Panc1 (cell line): ENCODE measurements around the gene GALNT14. TPM values are rescaled to one million over a fixed set of nuclear protein-coding genes. Genes with fewer than 3 reads are reported as not detected.

Source experiments
- ATAC-seq: fragments of 200-7000 bp; cut with Tn5 transposase; 2 replicates; pipeline ENCODE4 v1.9.1; 2020; ENCODE audit warnings: mild to moderate bottlenecking, moderate library complexity
- BruUV-seq: library from RNA; stranded (reverse); fragments of 400-500 nt; replicated peaks from 2 replicates; lab custom pipeline; 2021; lab: Mats Ljungman, UMichigan
- CTCF ChIA-PET: fragments of 300-600 bp; sonication (Branson Sonifier 250); formaldehyde crosslinking; loops from one replicate; lab custom pipeline; 2022; ENCODE audit warnings: antibody characterized with exemption; lab: Charles Lee
- POLR2A ChIA-PET: fragments of 300-600 bp; sonication (Branson Sonifier 250); formaldehyde crosslinking; loops from one replicate; lab custom pipeline; 2022; ENCODE audit warnings: antibody characterized with exemption; lab: Charles Lee
- DNase-seq: peaks from one replicate; pipeline ENCODE4 v3.0.0-alpha.2; 2010; ENCODE audit warnings: low read depth, low spot score
- H3K27ac ChIP-seq: 2 replicates; pipeline ENCODE4 v1.5.1; 2011; ENCODE audit warnings: mild to moderate bottlenecking, low read length, inconsistent platforms
- H3K27me3 ChIP-seq: fragments of 200-500 bp; sonication (Bioruptor generic); 2 replicates; pipeline ENCODE4 v1.6.0; 2014; ENCODE audit warnings: low read length, inconsistent platforms; ENCODE audit not compliant: control insufficient read depth, insufficient read depth
- H3K36me3 ChIP-seq: fragments of 200-500 bp; sonication (Bioruptor generic); 2 replicates; pipeline ENCODE4 v1.5.1; 2014; ENCODE audit warnings: inconsistent platforms, mild to moderate bottlenecking, low read length, moderate library complexity; ENCODE audit not compliant: control insufficient read depth, insufficient read depth
- H3K4me1 ChIP-seq: 2 replicates; pipeline ENCODE4 v1.5.1; 2011; ENCODE audit warnings: inconsistent platforms, mild to moderate bottlenecking, low read length, moderate library complexity; ENCODE audit not compliant: control insufficient read depth, insufficient read depth
- H3K4me3 ChIP-seq, 2 experiments: 2 replicates each; pipeline ENCODE4 v1.5.1; 2011 to 2012; ENCODE audit warnings: low read depth in 2 of 2, low read length in 2 of 2, mild to moderate bottlenecking in 2 of 2, inconsistent platforms in 1 of 2, moderate library complexity in 1 of 2
- H3K9me3 ChIP-seq: fragments of 200-500 bp; sonication (Bioruptor generic); 2 replicates; pipeline ENCODE4 v1.5.1; 2014; ENCODE audit warnings: low read depth, mild to moderate bottlenecking, inconsistent platforms, low read length, moderate library complexity; ENCODE audit not compliant: control insufficient read depth, insufficient read depth
- CTCF ChIP-seq: fragments of 450-650 bp; IDR thresholded peaks from 2 replicates; pipeline ENCODE4 v1.5.1; 2017; ENCODE audit warnings: mild to moderate bottlenecking
- POLR2AphosphoS5 ChIP-seq: IDR thresholded peaks from 2 replicates; pipeline ENCODE4 v1.6.1; 2012; ENCODE audit warnings: mild to moderate bottlenecking, low read depth, low read length, moderate library complexity
- SIN3A ChIP-seq: IDR thresholded peaks from 2 replicates; pipeline ENCODE4 v1.6.1; 2012; ENCODE audit warnings: low read depth, mild to moderate bottlenecking, low read length, moderate library complexity, borderline replicate concordance; ENCODE audit not compliant: insufficient read depth
- TCF7L2 ChIP-seq: IDR thresholded peaks from 2 replicates; pipeline ENCODE4 v1.6.1; 2011; ENCODE audit warnings: mild to moderate bottlenecking, low read depth, low read length, inconsistent platforms
- in situ Hi-C: cut with HindIII; loops from 2 replicates; pipeline ENCODE4 v1.10.0; 2016; ENCODE audit warnings: low sequenced_read_pairs, low pct_unique_long_range_greater_than_20kb
- intact Hi-C: fragments of 100-400 bp; cut with micrococcal nuclease; formaldehyde crosslinking; loops from one replicate; pipeline ENCODE4 v1.10.0; 2022; ENCODE audit not compliant: unreplicated experiment
- total RNA-seq: library from RNA; stranded (reverse); gene quantifications from one replicate; pipeline ENCODE4 v1.2.1, GENCODE V29; 2021; ENCODE audit not compliant: unreplicated experiment
- TF ChIP-seq, protein P1 (sequence below), 2 experiments: IDR thresholded peaks; 2 replicates each; pipeline ENCODE4 v1.6.1; 2011 to 2012; ENCODE audit warnings: low read depth in 2 of 2, control low read depth in 1 of 2, low read length in 1 of 2, mild to moderate bottlenecking in 1 of 2, moderate library complexity in 1 of 2; ENCODE audit not compliant: insufficient read depth in 1 of 2

Gene GALNT14
- total RNA-seq, 1 experiment from 2014 or later = 0.67 TPM

DNA sequence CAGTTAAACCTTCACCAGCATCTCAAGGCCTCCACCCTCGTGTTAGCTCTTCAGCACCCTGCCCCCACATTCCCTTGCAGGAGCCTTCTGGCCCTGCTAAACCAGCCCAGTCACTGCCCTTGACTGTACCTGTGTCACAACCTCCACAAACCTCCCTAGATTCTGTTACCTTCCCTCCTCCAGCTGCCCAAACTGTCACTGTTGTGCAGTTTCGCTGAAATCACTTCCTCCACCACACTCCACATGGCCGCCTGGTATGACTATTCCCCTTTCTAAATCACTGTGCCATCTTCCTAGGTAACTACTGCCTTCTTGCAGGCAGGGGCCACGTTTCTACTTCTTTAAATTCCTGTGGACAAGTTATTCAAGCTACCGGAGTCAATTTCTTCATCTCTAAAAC is 160.2 kb downstream of the GALNT14 start:
- CTCF ChIA-PET = no interaction called here
- TF ChIP-seq TCF7L2 = no peak
- TF ChIP-seq, protein P1, sequence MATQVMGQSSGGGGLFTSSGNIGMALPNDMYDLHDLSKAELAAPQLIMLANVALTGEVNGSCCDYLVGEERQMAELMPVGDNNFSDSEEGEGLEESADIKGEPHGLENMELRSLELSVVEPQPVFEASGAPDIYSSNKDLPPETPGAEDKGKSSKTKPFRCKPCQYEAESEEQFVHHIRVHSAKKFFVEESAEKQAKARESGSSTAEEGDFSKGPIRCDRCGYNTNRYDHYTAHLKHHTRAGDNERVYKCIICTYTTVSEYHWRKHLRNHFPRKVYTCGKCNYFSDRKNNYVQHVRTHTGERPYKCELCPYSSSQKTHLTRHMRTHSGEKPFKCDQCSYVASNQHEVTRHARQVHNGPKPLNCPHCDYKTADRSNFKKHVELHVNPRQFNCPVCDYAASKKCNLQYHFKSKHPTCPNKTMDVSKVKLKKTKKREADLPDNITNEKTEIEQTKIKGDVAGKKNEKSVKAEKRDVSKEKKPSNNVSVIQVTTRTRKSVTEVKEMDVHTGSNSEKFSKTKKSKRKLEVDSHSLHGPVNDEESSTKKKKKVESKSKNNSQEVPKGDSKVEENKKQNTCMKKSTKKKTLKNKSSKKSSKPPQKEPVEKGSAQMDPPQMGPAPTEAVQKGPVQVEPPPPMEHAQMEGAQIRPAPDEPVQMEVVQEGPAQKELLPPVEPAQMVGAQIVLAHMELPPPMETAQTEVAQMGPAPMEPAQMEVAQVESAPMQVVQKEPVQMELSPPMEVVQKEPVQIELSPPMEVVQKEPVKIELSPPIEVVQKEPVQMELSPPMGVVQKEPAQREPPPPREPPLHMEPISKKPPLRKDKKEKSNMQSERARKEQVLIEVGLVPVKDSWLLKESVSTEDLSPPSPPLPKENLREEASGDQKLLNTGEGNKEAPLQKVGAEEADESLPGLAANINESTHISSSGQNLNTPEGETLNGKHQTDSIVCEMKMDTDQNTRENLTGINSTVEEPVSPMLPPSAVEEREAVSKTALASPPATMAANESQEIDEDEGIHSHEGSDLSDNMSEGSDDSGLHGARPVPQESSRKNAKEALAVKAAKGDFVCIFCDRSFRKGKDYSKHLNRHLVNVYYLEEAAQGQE (IDR thresholded peaks at IDR 0.05; ENCODE audit: insufficient read depth in 1 of 2, low read depth in 2 of 2, low read length in 1 of 2) = no peak
- POLR2A ChIA-PET = no interaction called here
- no peaks in the 10 kb centered on the region; the same call in 1 of the 2 replicates for H3K27me3 ChIP-seq
- in situ Hi-C loops = no loop called here
- H3K4me1 ChIP-seq = no peaks in the 10 kb centered on the region
- H3K9me3 ChIP-seq = no peaks in the 10 kb centered on the region
- DNase-seq = no peak
- no peak for ATAC-seq
- no TSS peak for BruUV-seq
- H3K36me3 ChIP-seq = no peaks in the 10 kb centered on the region
- no peak overlapping the region for H3K27ac ChIP-seq
- intact Hi-C loops = no loop called here
- no peak overlapping the region for H3K4me3 ChIP-seq

- intact Hi-C loops = no loop called here
- in situ Hi-C loops = no loop called here
- TF ChIP-seq TCF7L2 (no peak), CTCF (no peak), SIN3A (no peak), POLR2AphosphoS5 (no peak)
- TF ChIP-seq, protein P1 (IDR thresholded peaks at IDR 0.05; ENCODE audit: insufficient read depth in 1 of 2, low read depth in 2 of 2, low read length in 1 of 2) = no peak
- Histone ChIP-seq H3K9me3 (no peaks in the 10 kb centered on the region), H3K4me3 (no peak overlapping the region), H3K36me3 (no peaks in the 10 kb centered on the region), H3K27ac (no peak overlapping the region), H3K27me3 (no peaks in the 10 kb centered on the region; the same call in 1 of the 2 replicates), H3K4me1 (no peaks in the 10 kb centered on the region)
- POLR2A ChIA-PET = no interaction called here
- CTCF ChIA-PET = no interaction called here
- DNase-seq = no peak
- ATAC-seq = no peak
- no TSS peak for BruUV-seq
Measured at GRCh38 chr2:30975156-30975555, 163.1 kb downstream of the GALNT14 start.
